Liver (tissue), 9 donors: ENCODE data around the gene FABP3. TPM values are rescaled to one million over a fixed set of nuclear protein-coding genes. Genes with fewer than 3 reads are reported as not detected.

Source experiments
- DNase-seq: peaks from one replicate; pipeline ENCODE4 v3.0.0-alpha.2; 2017; ENCODE audit warnings: low spot score
- H3K27ac ChIP-seq, 2 donors: one replicate each; pipeline ENCODE4 v1.7.0; 2013; ENCODE audit warnings: inconsistent platforms in 2 of 2, low read length in 2 of 2, control low read depth in 1 of 2, low read depth in 1 of 2, mild to moderate bottlenecking in 1 of 2
- H3K27me3 ChIP-seq, 4 donors: one replicate each; pipeline versions ENCODE4 v1.6.1 to v1.7.0; 2013; ENCODE audit warnings: low read length in 3 of 4, inconsistent platforms in 1 of 4, mild to moderate bottlenecking in 1 of 4, moderate library complexity in 1 of 4; ENCODE audit not compliant: control insufficient read depth in 4 of 4, insufficient read depth in 4 of 4
- H3K36me3 ChIP-seq, 4 donors: one replicate each; pipeline versions ENCODE4 v1.6.1 to v1.7.0; 2013; ENCODE audit warnings: low read length in 3 of 4, mild to moderate bottlenecking in 3 of 4, low read depth in 1 of 4, moderate library complexity in 1 of 4; ENCODE audit not compliant: control insufficient read depth in 4 of 4, insufficient read depth in 3 of 4
- H3K4me1 ChIP-seq, 4 donors: one replicate each; pipeline versions ENCODE4 v1.6.1 to v1.7.0; 2013; ENCODE audit warnings: low read length in 3 of 4, mild to moderate bottlenecking in 3 of 4, moderate library complexity in 1 of 4; ENCODE audit not compliant: control insufficient read depth in 4 of 4, insufficient read depth in 4 of 4
- H3K4me3 ChIP-seq, 3 donors: one replicate each; pipeline versions ENCODE4 v1.6.1 to v1.7.0; 2013; ENCODE audit warnings: low read length in 3 of 3, control low read depth in 1 of 3, low read depth in 1 of 3, mild to moderate bottlenecking in 1 of 3
- H3K9ac ChIP-seq, 2 donors: one replicate each; pipeline ENCODE4 v1.7.0; 2013; ENCODE audit warnings: low read length in 2 of 2, mild to moderate bottlenecking in 2 of 2, moderate library complexity in 2 of 2, control low read depth in 1 of 2, low read depth in 1 of 2
- H3K9me3 ChIP-seq, 4 donors: one replicate each; pipeline versions ENCODE4 v1.6.1 to v1.7.0; 2013; ENCODE audit warnings: low read length in 3 of 4; ENCODE audit not compliant: control insufficient read depth in 4 of 4
- ATF3 ChIP-seq: IDR thresholded peaks from 2 replicates; pipeline ENCODE4 v1.6.1; 2016; ENCODE audit warnings: antibody characterized with exemption
- CTCF ChIP-seq: fragments of 150-350 bp; IDR thresholded peaks from 2 replicates; pipeline ENCODE4 v1.5.1; 2017; ENCODE audit warnings: improper control_type of control experiment, low read depth, low read length; ENCODE audit not compliant: missing input control
- EGR1 ChIP-seq, 2 donors: IDR thresholded peaks; 2 replicates each; pipeline ENCODE4 v1.6.1; 2016 to 2018; ENCODE audit warnings: antibody characterized with exemption in 2 of 2, low read depth in 2 of 2
- FOXA1 ChIP-seq: IDR thresholded peaks from 2 replicates; pipeline ENCODE4 v1.6.1; 2016; ENCODE audit warnings: antibody characterized with exemption
- FOXA2 ChIP-seq: IDR thresholded peaks from 2 replicates; pipeline ENCODE4 v1.6.1; 2016; ENCODE audit warnings: antibody characterized with exemption
- JUND ChIP-seq, 2 donors: IDR thresholded peaks; 2 replicates each; pipeline ENCODE4 v1.6.1; 2016; ENCODE audit warnings: antibody characterized with exemption in 2 of 2
- MAX ChIP-seq: IDR thresholded peaks from 2 replicates; pipeline ENCODE4 v1.6.1; 2016; ENCODE audit warnings: antibody characterized with exemption
- REST ChIP-seq: IDR thresholded peaks from 2 replicates; pipeline ENCODE4 v1.6.1; 2016; ENCODE audit warnings: antibody characterized with exemption, mild to moderate bottlenecking
- RXRA ChIP-seq, 2 donors: IDR thresholded peaks; 2 replicates each; pipeline ENCODE4 v1.6.1; 2017 to 2018; ENCODE audit warnings: antibody characterized with exemption in 2 of 2, mild to moderate bottlenecking in 1 of 2
- SP1 ChIP-seq: IDR thresholded peaks from 2 replicates; pipeline ENCODE4 v1.6.1; 2018; ENCODE audit warnings: antibody characterized with exemption, mild to moderate bottlenecking
- TAF1 ChIP-seq: conservative IDR thresholded peaks from 2 replicates; pipeline ENCODE4 v1.6.1; 2016; ENCODE audit warnings: antibody characterized with exemption, mild to moderate bottlenecking
- WGBS: extraction: QIAGEN DNeasy Blood & Tissue Kit; methylation state at CpG from one replicate; pipeline ENCODE4 v1.1.7; 2013; 5-methylcytosine and 5-hydroxymethylcytosine counted together
- polyA plus RNA-seq, 2 donors: library from polyadenylated mRNA; stranded (reverse) in 1 of 2; unstranded in 1 of 2; fragments of 200-250 nt in 1 of 2; fragments of >200 nt in 1 of 2; fragmentation: Nextera tagmentation in 1 of 2; extraction: Ambion mirVana in 1 of 2; gene quantifications; one replicate each; pipeline versions ENCODE4 v1.2.1 to v1.2.3, GENCODE V29; 2013 to 2015
- total RNA-seq, 2 donors: library from RNA; depleted of rRNA; stranded (reverse); fragments of >200 nt; gene quantifications; one replicate each; pipeline ENCODE4 v1.2.3, GENCODE V29; 2014
- donor health status: healthy.
- donor health status: healthy.
- donor health status: healthy.
- donor health status: healthy.
- donor health status: healthy.

FABP3 gene
- total and polyA plus RNA-seq, 4 donors, result 2.8 to 28.2 (median 5.2) TPM

GRCh38 chr1:31324093-31324492 lies 48.8 kb downstream of the FABP3 start (continued):
- no peak for TF ChIP-seq TAF1
- TF ChIP-seq MAX, result no peak
- no peak for TF ChIP-seq SP1

GRCh38 chr1:31318146-31318545 lies 54.7 kb downstream of the FABP3 start:
- Histone ChIP-seq H3K9me3 (no peaks in the 10 kb centered on the region), H3K27me3 (no peaks in the 10 kb centered on the region), H3K4me3 (no peak overlapping the region), H3K27ac (no peak overlapping the region), H3K9ac (no peak overlapping the region), H3K4me1 (no peaks in the 10 kb centered on the region), H3K36me3 (peaks cover 0 to 16% (median 9%) of the 10 kb centered on the region in 4 donors)
- no peak for DNase-seq
- TF ChIP-seq FOXA1 (no peak), FOXA2 (no peak), CTCF (no peak), TAF1 (no peak), ATF3 (no peak), REST (no peak), RXRA (IDR thresholded peaks at IDR 0.05) (no peak), SP1 (no peak), MAX (no peak), EGR1 (IDR thresholded peaks at IDR 0.05; ENCODE audit: low read depth in 2 of 2) (no peak)
- whole genome bisulfite sequencing, result 66% methylated on average over 1 of the region's 1 CpG

- no peaks in the 10 kb centered on the region for H3K4me1 ChIP-seq
- 99% methylated on average over 3 of the region's 3 CpGs for WGBS
- no peaks in the 10 kb centered on the region for H3K9me3 ChIP-seq
- H3K9ac ChIP-seq, result no peak overlapping the region
- no peak for DNase-seq
- peaks cover 3 to 30% (median 15%) of the 10 kb centered on the region in 4 donors for H3K36me3 ChIP-seq
- H3K27ac ChIP-seq, result no peak overlapping the region
- no peak for TF ChIP-seq FOXA2
- TF ChIP-seq ATF3, result no peak
- no peak for TF ChIP-seq REST
- TF ChIP-seq EGR1 (IDR thresholded peaks at IDR 0.05; ENCODE audit: low read depth in 2 of 2), result no peak
- TF ChIP-seq TAF1, result no peak
- TF ChIP-seq RXRA (IDR thresholded peaks at IDR 0.05), result no peak
- no peak for TF ChIP-seq JUND (IDR thresholded peaks at IDR 0.05)
- TF ChIP-seq MAX, result no peak
- no peaks in the 10 kb centered on the region for H3K27me3 ChIP-seq
- H3K4me3 ChIP-seq, result no peak overlapping the region
Measured at GRCh38 chr1:31315902-31316301, 57.0 kb downstream of the FABP3 start.
